Cerebellar cortex (tissue), 1 donor: ENCODE data around the gene TNIP3.
"Not testable (repeated sequence)": the region's sequence is repeated elsewhere in the genome, so short reads cannot be mapped to it uniquely, and the experiment has no call there.

Source experiments
- DNase-seq: peaks from one replicate; pipeline ENCODE4 v3.0.0-alpha.2; 2015; ENCODE audit warnings: low spot score

TNIP3 gene, protein sequence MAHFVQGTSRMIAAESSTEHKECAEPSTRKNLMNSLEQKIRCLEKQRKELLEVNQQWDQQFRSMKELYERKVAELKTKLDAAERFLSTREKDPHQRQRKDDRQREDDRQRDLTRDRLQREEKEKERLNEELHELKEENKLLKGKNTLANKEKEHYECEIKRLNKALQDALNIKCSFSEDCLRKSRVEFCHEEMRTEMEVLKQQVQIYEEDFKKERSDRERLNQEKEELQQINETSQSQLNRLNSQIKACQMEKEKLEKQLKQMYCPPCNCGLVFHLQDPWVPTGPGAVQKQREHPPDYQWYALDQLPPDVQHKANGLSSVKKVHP

DNA sequence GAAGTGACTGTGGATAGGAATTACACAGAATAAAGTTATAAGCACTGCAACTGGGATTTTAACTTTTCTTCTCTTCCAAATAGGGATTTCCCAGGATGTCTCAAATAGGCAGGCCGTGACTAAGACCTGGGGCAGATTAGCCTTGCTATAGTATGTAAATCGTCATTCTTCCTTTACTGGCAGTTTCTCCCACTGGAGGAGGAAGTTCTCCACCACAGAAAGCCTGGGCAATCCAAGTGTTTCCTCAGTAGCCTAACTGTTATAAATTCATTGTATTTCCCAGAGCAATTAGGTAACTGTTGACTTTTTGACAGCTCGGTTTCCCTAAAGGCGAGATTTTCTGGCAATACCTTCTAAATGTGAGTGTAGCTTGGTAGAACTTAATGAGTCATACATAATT, at the start of gene TNIP3:
Gene TNIP3 (minus strand): TSS at position 31 of the 400 bp plus-strand sequence. CDS start 196 bp downstream, outside the sequence.
- no peak for DNase-seq

DNA sequence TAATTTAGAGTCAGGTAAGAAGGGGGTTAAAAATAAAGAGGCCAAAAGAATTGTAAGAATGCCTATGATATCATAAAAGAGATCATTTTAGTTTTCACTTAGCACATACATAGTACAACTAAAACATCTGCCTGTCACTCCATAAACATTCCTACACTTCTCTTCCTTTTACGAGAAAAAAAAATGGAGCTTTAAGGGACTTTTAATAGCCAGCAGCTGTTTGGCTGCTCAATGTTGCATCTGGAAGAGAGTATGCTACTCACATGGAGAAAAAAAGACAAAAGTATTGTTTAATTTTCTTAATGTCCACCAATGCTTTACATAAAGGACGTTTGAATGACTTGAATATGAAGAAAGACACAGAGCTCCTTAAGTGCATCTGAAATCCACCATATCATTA, 48.7 kb upstream of the TNIP3 start:
- DNase-seq = no peak

DNA sequence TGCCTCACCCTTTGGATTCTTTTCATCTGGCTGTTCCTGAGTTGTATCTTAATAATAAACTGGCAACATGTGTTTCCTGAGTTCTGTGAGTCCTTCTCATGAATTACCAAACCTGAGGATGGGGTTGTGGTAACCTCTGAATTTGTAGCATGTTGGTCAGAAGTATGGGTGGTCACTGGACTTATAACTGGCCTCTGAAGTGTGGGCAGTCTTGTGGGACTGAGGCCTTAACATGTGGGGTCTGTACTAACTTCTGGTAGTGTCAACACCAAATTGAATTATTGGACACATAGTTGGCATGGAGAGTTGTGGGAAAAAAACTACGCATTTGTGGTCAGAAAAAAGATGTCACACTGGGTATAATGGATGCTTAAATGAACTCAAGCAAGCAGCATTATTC, 45.0 kb upstream of the TNIP3 start:
- no peak for DNase-seq

DNA sequence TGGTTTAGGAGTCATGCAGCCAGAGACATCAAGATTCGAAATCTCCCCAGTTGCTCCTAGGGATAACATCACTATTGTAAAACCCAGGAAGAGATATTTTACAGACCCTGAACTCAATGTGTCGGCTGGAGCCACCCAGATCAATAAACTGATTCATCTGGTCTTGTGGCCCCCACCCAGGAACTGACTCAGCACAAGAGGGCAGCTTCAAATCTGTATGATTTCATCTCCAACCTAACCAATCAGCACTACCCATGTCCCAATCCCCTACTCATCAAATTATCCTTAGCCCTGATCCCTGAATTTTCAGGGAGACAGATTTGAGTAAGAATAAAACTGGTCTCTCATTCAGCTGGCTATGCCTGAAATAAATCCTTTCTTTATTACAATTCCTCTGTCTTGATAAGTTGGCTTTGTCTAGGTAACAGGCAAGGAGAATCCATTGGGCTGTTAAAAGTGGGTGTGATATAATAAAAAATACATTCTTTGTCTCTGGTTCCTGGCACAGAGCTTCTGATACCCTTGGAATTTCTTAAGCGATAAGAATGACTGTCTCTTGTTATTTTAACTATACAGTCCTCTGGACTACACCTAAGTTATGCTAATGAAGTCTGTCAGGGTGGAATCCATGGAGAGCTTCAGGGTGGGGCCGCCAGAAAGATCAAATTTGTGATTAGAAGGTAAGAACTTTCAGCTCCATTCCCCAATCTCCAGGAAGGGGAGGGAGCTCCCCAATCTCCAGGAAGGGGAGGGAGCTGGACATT, 44.3 kb upstream of the TNIP3 start:
- no peak for DNase-seq

DNA sequence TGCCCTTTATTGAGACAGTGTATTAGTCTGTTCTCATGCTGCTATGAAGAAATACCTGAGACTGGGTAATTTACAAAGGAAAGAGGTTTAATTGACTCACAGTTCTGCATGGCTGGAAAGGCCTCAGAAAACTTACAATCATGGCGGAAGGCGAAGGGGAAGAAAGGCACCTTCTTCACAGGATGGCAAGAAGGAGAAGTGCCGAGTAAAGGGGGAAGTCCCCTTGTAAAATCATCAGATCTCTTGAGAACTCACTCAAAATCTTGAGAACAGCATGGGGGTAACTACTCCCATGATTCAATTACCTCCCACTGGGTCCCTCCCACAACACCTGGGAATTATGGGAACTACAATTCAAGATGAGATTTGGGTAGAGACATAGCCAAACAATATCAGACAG, 41.7 kb upstream of the TNIP3 start:
- not testable (repeated sequence) for DNase-seq

DNA sequence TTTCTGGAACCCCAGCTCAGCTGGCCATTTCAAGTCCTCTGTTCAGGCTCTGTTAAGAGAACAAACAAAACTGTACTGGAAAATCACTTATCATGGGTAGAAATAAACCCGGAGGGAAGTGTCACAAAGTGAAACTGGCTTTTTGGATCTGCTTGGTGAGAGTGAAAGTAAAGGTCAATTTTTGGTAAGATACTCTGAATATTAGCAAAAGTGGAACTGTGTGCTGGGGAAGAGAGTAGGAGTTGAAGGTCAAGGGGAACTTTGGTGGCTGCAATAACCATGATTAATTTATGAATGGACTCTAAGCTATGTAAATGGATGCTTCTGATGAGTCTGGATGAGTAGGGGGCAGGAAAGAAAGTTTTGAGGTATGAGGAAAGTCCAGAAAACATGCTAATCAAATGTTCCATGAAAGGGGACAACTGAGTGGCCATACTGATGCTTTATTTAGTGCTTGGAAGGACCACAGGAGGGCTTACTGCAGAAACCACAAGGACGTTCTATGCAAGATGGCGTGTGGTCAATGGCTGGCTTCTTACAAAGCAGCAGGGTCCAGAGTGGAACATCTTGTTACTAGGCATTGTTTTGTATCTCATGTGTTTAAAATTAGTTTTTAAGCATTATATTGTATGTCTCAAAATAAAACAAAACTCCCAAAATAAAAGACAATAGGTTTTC, 36.8 kb upstream of the TNIP3 start:
- DNase-seq = no peak

DNA sequence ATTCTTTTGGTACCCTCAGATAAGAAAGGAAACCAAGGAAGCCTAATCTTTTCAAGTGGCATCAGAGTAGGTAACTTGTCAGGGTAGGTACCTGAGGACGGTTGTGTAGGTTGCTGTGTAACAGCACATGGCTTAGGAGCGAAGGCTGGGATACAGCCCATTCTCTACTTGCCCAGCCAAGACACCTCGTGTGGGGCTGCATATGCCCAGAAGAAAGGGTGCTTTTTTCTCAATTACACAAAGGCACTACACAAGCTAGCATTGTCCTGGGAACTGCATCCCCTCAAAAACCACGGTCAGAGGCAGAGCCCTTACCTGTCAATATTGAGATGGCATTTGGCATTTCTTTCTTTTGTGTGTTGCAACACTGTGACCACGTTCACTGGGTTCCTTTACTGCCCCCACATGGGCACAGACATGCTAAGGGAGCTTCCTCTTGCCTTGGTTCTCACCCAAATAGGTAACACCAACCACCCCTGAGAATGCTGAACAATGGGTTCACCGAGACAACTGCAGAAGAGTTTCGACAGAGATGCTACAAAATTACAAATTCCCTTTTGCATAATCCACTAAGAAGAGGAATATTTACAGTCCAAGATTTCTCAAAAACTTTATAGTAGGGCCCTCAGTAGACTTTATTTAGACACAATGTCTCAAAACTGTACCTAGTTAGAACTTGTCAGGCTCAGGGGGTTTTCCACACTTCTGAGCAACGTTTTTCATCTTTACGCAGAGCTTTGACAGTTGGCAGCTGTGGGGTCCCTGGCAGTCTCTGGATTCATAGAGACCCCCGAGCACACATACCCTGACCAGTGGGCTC, 35.8 kb upstream of the TNIP3 start:
- no peak for DNase-seq

DNA sequence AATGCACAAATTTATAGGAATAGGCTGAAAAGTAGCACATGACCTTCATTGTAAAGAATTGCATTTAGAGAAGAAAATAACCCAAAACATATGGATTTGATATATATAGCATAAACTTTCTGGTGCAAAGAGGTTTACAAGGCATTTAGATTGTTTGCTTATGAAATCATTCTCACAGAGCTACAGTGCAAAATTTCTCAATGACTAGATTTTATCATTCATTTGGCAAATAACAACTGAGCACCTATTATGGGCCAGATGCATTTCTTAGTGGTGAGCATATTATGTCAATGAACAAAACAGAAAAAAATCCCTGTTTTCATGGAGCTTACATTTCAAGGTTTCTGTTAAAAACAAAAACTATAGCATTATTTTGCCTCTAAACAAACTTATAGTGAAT, 34.1 kb upstream of the TNIP3 start:
- DNase-seq = no peak

DNA sequence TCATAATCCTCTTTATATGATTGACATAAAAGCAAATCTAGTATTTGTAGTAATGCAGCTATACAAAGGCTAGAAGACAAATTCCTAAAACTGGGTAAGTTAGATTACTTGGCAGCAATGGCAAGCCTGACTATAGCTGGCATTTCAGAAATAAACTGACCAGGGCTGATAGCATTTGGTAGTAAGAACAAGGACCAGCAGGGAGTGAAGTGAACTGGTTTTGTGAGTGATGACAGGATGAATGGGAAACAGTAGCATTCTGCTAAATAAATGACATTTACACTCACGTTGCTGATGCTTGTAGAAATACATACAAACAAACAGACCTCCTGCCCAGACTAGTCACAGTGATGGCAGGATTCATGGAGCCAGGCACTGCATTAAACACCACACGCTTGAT, 31.5 kb upstream of the TNIP3 start:
- DNase-seq = peak; percentile 5

DNA sequence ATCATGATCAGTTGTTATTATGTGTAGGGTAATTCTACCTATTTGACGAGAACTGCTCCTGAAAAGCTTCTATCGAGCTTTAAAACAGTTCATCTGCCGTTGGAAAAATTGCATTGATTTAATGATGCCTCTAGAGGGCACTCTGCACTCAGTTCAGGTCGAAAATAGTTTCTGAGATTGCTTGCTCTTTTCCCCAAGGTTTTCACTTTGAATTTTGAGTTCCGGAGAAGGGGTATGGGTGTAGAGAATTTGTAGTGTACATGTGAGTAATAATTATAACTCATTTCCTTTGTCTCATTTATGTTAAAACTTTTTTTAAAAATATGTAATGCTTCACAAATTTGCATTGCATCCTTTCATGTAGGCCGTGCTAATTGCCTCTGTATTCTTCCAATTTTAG, 28.4 kb upstream of the TNIP3 start:
- peak; percentile 49 for DNase-seq

DNA sequence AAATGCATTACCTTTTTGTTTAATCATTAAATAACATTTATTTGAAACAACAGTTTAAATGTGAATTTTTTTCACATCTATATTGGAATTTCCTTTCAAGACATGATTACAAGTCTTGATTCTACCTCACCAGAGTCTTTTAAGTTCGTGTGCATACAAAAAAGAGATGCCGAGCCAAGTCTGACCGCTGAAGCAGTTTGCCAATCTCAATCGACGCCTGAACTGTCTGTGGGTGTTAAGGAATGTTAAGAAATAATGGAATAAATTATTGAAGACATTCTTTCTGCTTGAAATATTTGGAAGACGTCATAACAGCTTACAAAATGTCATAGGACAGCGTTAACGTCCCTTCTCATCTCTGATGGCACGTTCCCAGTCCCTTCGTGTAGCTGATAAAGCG, 27.9 kb upstream of the TNIP3 start:
- no peak for DNase-seq

DNA sequence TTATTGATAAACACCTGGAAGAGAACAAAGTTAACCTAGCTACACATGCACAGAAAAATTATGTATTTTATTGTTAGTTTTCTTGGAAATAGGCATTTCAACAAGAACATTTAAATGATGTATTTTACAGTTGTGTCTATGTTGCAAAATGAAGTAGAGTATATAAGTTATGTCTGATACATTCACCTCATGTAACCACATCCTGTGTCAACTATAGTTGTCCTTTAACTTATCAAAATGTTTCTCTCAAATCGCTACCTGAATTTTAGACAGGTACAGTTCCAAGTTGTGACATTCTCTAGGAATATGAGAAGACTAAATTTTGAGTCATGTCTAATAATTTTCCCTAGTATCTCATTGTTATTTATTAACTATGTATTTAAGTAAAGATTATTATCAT, 27.2 kb upstream of the TNIP3 start:
- no peak for DNase-seq

DNA sequence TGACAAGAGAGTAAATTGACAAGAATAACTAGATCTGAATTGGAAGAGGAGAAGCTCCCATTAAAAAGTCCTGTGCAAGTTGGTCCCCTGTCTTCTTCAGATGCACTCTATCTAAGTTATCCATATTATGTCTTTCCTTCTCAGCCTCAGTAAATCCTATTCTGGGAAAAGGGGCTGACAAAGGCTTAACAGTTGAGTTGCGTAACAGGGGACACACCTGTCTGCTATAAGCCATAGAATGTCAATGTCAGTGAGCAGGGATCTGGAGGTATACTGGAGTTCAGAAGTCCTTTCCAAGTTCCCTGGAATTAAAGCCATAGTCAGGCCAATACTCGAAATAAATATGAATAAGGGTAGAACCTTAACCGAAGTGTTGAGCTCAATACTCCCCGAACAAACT, 26.3 kb upstream of the TNIP3 start:
- DNase-seq = no peak

DNA sequence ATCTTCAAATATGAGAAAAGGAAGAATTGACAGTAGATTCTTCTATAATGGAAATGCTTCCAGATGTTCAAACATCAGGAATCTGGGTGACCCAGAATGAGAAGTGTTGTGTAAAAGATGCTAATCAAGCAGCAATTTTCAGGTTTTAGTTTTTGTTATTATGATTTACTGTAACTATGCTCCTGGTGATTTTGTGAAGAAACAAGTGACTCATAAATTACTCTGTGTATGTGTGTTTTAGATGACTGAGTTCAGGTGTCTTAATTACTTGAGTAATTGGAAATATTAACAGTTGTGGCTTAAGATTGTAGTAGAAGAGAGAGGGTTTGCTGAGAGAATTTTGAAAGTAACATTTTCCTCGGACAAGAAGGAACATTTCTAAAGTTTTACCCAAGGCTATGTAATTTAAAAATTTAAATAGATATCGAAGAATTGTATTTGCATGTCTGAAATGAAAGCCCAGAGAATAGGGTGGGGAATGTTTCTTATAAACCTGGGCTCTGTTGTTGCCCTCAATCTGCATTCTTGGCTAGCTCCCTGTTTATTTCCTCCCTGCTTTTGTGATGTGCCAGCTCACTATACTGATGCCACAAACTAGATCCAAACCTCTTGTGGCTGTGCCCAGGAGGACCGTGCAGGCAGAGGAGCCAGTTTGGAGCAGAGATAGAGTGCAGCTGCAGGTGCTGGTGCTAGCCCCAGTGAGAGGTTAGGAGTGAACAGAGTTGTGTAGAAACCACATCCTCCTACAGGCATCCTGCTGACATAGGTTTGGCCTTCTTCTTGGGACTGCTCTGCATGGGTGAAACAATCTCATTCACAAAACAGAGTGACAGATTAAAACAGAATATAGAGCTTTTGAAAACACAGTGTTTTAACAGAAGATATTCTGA, 25.4 kb upstream of the TNIP3 start:
- DNase-seq = no peak

DNA sequence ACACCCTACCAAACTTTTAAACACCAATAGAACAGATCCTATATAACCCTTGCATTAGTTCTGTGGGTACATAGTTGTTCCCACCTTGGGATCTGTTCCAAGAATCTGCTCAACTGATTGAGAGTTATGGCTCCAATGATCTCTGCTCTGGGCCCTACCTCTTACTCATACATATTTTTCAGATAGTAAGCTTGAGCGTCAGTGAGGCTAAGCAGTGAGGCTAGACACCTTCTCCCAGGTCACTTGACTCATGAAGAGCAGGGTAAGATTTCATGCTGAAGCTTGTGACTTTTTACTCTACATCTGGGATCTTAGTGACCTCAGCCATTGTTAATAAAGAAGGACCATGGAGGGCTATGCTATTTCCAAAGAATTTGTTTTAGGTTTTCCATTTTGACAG, 23.1 kb upstream of the TNIP3 start:
- no peak for DNase-seq

DNA sequence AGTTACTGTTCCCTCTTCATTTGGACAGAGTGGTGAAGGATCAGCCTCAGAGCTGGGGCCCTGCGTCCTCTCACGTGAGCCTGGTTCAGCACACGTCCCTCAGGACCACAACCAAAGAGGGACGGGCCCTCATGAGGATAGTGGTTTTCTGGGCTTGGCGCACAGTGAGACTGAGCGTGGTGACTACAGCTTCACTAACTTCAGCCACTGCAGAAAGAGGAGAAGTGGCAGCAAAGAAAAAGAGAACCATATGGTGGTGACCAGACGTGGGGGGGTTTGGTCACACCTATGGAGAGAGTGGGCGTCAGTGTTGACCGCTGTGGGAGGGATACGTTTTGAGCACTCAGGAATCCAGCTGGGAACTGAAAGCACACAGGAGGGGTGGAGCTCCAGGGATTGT, 21.8 kb upstream of the TNIP3 start:
- no peak for DNase-seq

DNA sequence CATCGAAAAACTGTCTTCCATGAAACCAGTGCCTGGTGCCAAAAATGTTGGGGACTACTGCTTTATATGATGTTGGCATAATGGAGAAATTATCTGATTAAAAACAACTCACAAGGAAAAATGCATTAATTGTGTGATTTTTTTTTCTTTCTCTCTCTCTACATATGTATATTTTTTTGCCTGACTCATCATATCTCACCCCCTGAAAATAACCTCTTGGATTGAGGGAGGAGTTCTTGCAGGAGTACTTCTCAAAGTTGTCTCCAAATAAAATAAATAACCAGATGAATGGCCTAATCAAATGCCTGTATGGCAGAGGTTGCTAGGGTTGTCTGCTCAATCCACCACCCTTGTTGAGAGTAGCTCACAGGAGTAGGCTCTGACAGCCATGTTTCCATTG, 19.9 kb upstream of the TNIP3 start:
- no peak for DNase-seq

DNA sequence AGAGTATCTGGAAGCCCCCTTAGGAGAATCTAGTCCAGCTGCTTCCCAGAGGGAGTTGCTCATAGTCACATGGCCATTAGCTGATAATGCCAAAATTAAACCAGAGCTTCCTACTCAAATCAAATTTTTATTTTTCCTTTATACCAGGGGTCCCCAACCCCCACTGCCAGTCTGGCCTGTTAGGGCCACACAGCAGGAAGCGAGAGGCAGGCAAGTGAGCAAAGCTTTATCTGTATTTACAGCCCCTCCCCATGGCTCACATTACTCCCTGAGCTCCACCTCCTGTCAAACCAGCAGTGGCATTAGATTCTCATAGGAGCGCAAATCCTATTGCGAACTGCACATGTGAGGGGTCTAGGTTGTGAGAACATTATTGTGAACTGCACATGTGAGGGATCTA, 19.2 kb upstream of the TNIP3 start:
- no peak for DNase-seq

DNA sequence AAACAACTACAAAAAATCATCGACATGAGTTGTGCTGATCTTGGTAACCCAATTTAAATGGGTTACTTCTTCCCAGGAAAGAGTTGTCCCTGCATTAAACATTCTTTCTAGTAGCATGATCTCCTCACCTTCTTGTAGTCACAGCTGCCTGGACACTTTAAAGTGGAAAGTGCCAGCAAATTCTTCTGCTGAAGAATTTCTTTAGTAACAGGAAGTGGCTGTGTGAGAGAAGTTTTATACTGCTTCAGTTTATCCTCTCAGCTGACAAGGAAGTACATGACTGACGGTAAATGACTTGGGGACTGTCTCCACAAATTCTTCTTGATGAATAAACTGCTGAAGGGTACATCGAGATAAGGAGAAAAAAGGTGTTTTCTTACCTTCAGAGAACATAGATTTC, 18.2 kb upstream of the TNIP3 start:
- DNase-seq = no peak

DNA sequence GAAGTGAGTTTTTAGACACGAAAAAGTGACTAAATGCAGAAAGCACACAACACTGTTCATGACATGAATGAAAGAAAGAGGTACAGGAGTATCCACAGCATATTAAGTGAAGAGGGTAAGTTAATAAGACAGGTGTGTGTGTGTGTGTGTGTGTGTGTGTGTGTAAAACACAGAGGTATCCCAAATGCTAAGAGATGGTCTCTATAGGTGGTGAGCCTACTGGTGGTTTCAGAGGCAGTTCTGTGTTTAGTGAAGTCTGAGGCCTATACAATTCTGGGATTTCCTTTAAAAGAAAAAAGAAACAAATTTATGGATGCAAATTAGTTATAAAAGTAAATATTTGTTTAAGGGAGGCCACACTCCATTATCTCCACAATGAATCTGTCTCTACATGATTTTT, 17.4 kb upstream of the TNIP3 start:
- DNase-seq = no peak

DNA sequence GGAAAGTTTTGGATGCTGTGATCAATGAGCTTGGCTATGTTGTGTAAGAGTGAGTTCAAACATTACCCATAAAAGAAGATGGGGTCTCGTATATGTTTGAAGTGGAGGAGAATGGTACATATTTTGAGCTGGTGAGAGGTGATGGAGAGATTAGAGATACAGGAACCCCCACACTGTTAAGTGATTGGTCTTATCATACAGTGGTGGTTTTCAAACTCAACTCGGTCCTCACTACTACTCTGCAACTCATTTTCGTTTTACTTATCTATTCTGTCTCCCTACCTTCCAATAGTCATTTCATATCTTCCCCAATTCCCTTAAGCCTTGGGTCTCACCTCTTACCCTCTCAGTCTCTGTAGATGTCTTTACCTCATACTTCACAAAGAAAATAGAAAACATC, 16.4 kb upstream of the TNIP3 start:
- DNase-seq = no peak
